Measurements from ENCODE around the gene PTPN11. TPM values are rescaled to one million over a fixed set of nuclear protein-coding genes. Genes with fewer than 3 reads are reported as not detected.

The PTPN11 gene
- total and polyA plus RNA-seq, 2 of the 8 experiments (the other 6 are each of a cell fraction or from before 2014, with no cell fraction given): 28.3 to 133 TPM

GRCh38 chr12:112539221-112539620 lies 120.5 kb downstream of the PTPN11 start (continued):
- TF ChIP-seq EP300 (IDR thresholded peaks at IDR 0.05; ENCODE audit: borderline replicate concordance in 1 of 2, low read depth in 2 of 2, low read length in 2 of 2) (no peak), HDAC6 (IDR thresholded peaks at IDR 0.05; ENCODE audit: low read depth, low read length) (no peak), BRCA1 (IDR thresholded peaks at IDR 0.05; ENCODE audit: low read depth, low read length) (no peak), BACH1 (IDR thresholded peaks at IDR 0.05; ENCODE audit: low read length) (no peak), CTCF (IDR thresholded peaks at IDR 0.05; ENCODE audit: control extremely low read depth in 1 of 3, insufficient read depth in 1 of 3, low read depth in 1 of 3, low read length in 3 of 3) (no peak)
